ENCODE data around the gene CBLC.

GRCh38 chr19:44752123-44752815 lies 25.4 kb upstream of the CBLC start:
- TF ChIP-seq CTCF (IDR thresholded peaks at IDR 0.05; ENCODE audit: low read depth, low read length) (no peak), EZH2phosphoT487 (IDR thresholded peaks at IDR 0.05; ENCODE audit: low read depth) (no peak)

Data from OCI-LY3 (cell line).